HG02623 (cell line): Measurements from ENCODE around the gene GRIFIN.

Experiments
- ATAC-seq: cut with Tn5 transposase; IDR thresholded peaks from one replicate; pipeline ENCODE4 v1.9.1; 2021; ENCODE audit warnings: moderate library complexity; ENCODE audit not compliant: unreplicated experiment

Gene GRIFIN

GRCh38 chr7:2513702-2514101, 37.5 kb upstream of the GRIFIN start:
- ATAC-seq = no peak

GRCh38 chr7:2512713-2513112, 36.5 kb upstream of the GRIFIN start:
- no peak for ATAC-seq

- ATAC-seq = no peak
Observed at GRCh38 chr7:2512179-2512661, 36.0 kb upstream of the GRIFIN start.

GRCh38 chr7:2511769-2512168, 35.6 kb upstream of the GRIFIN start:
- no peak for ATAC-seq

DNA sequence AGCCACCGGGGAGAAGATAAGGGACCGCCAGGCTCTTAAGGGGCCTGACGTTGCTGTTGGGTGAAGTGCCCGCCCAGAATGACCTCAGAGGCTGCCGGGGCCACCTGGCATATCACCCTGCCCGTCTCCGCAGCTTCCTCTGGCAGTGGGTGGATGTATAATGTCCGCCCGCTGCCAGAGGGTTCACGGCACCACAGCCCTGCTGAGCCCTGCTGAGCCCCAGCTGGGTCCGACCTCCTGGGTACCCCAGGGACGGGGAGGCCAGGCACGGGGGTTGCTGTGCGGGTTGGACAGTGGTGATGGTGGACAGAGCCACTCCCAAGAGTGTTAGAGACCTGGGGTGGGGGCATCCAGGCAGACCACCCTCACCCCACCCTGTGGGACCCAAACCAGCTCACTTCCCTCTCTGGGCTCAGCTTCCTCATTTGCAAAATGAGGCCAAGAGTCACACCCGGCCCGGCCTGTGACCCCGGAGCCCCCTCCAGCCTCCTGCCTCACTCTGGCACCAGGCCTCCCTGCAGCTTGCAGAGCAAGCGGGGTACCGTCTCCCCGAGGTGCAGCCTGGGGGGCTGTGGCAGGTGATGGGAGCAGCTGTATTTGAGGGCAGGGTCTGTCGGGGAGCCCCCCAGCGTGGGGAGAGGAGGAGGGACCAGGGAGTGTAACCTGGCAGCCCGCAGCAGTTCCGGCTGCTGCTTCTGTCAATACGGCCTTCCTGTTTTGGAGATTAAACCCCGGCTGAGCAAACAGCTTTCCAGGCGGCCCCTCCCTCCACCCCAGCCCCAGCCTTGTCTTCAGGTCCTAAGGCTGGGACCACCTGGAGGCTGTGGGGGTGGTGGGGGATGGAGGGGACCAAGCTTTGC, 34.9 kb upstream of the GRIFIN start:
- no peak for ATAC-seq

DNA sequence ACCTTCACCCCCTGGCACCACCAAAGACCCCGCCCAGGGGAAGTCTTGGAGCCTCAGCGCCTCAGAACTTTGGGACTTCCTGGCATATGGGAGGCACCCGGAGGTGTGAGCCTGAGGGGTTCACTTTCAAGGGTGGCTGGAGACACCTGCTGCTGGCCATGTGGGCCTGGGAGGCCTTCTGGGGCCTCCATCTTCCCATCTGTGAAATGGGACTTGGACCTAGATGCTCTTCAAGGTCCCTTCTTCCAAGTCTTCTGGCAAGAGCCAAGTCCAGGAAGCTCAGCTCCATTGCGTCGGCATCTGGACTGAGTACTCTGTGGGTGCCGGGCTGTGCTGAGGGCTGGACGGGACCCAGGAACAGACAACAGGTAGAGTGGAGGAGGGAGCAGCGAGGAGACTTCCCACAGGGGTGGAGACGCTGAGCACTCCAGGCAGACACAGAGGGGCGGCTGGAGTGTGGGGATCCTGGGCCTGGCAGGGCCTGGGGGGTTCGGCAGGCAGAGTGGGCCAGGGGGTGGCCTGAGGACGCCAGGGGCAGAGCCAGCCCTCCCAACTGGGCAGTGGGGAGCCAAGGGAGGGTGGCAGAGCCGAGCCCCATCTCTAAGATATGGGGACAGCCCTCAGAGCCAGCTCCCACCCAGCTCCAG, 34.1 kb upstream of the GRIFIN start:
- ATAC-seq = no peak

DNA sequence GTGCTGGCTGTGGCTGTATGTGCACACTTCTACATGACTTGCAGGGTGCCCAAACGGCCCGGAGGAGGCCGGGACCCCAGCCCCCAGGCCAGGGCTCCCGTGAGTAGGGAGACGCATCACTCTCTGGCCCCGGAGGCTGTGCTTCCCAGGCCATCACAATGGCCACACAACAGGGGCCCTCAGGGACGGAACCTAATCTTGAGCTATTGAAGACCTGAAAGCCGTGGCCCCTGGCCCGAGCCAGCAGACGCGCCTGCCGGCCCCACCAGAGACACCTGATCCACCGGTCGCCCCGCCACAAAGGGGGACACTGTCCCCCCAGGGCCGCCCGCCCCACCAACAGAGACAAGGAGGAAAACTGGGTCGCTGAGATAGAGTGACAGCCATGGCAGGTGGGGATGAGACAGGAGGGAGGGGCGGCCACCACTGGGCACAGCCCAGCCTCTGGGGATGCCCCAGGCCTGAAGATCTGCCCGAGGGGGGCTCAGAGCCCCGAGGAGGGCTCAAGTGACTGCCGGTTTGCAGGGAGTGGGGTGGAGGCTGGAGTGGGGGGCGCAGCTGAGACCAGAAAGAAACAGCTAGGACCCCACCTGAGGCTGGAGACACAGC, 33.2 kb upstream of the GRIFIN start:
- ATAC-seq = no peak

- no peak for ATAC-seq
Observed at GRCh38 chr7:2508327-2509215, 32.4 kb upstream of the GRIFIN start.

GRCh38 chr7:2507917-2508306, 31.7 kb upstream of the GRIFIN start:
- ATAC-seq = no peak

DNA sequence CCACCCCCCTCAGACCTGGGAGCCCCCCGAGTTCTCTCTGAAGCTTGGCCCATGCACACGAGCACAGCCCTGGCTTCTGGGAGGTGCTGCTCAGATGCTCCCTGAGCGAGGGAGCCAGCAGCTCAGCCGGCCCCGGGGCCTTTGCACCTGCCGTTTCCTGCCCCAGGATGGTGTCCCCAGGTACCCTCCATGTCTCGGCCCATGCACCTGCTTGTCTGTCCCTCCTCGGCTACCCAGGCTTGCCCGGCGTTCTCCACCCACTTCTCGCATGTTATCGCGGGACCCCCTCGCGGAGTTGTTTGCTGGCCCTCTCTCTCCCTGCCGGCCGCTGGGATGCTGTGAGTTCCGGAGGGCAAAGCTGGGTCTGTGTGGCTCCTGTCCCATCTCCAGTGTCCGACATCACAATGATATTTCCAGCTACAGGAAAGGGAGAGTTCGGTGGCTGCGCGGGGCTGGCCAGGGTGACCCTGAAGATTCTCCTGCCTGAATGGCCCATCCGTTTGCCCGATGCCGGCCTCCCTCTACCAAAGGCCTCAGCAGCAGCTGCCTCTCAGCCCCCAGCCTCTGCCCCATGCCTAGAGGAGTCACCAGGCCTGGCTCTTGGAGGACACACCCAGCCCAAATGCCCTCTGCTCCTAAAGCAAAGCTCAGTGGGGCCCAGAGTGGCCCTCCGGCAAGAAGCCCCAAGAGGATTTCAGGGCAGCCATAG, 31.2 kb upstream of the GRIFIN start:
- no peak for ATAC-seq

DNA sequence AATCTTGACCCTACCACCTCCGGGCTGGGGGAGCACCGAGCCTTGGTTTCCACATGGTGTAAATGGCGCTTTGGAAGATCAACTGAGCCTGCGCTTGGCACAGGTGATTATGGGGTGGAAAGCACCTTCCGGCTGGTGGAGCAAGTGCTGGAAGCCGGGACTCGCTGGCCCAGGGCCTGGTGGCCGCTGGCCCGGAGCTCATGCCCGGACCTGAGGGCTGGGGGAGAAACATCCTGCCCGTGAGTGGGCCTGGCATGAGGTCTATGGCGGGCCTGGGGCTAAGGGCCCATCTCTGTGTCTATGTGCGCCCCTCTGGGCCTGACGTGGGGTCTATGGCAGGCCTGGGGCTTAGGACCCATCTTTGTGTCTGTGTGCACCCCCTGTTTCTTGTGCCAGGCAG, 29.2 kb upstream of the GRIFIN start:
- no peak for ATAC-seq

- no peak for ATAC-seq
Observed at GRCh38 chr7:2504889-2505375, 28.7 kb upstream of the GRIFIN start.

DNA sequence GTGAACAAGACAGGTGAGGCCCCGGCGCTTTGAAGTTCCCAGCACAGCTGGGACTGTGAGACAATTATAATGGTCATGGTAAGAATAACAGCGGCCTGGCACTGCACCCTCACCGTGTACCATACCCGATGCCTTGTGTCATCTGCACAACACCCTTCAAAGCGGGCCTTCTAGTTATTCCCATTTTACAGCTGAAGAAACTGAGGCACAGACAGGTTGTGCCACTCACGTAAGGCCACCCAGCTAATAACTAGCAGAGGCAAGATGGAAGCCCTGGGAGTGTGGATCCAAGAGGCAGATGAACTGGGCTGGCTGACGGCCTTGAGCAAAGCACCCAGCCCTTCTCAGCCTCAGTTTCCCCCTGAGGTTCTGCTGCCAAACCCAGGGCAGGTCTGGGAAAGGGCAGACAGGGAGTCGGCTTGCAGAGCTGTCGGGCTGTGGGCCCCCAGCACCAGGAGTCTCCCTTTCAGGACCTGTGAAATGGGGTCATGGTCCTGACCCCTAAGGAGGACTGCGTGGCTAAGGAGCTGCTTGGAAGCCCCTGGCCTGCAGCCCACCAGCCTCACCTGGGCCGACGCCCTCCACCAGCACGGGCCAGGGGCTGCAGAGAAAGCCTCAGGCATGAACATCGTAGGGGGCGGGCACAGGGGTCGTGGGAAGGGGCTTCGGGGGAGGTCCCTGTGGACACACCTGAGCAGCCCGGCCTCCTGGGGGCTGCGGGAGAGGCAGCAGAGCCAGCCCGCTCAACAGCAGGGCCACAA, 28.1 kb upstream of the GRIFIN start:
- ATAC-seq = no peak

DNA sequence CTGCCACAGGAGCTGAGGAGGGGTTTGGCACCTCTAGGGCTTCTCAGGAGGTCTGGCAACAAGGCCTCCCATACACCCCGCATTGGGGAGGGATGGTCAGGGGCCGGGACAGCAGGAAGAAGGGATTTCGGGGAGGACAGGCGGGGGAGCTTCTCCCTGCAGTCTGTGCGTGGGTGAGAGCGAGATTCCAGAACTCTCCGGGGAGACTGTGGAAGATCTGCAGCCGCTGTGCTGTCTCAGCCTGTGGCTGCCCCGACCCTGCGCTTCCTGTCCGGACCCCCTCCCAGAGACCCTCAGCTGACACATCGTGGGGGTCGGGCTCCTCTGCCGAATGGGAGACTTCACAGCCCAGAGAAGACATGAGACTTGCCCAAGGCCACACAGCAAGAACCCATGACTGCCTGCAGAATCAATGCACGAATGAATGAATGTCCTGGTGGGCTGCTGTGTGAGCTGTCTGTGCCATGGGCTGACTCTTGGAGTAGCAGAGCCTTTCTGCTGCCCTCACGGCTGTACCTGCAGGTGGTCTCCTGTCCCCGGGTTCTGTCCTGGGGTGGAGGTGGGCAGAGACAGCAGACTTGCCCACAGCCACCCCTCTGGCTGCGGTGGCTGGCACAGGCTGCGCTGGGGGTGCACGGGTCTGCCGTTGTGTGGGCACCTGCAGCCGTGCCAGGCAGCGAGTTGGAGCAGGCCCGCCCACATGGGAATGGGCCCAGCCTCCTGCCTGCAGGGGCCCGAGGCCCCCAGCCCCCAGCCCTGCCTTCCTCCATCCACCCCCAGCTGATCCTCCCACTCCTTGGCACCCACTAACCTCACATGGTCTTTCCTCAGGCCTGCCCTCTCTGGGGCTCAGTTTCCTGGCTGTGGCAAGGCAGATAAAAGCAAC, 27.1 kb upstream of the GRIFIN start:
- ATAC-seq = no peak

GRCh38 chr7:2502647-2502966, 26.4 kb upstream of the GRIFIN start:
- no peak for ATAC-seq

DNA sequence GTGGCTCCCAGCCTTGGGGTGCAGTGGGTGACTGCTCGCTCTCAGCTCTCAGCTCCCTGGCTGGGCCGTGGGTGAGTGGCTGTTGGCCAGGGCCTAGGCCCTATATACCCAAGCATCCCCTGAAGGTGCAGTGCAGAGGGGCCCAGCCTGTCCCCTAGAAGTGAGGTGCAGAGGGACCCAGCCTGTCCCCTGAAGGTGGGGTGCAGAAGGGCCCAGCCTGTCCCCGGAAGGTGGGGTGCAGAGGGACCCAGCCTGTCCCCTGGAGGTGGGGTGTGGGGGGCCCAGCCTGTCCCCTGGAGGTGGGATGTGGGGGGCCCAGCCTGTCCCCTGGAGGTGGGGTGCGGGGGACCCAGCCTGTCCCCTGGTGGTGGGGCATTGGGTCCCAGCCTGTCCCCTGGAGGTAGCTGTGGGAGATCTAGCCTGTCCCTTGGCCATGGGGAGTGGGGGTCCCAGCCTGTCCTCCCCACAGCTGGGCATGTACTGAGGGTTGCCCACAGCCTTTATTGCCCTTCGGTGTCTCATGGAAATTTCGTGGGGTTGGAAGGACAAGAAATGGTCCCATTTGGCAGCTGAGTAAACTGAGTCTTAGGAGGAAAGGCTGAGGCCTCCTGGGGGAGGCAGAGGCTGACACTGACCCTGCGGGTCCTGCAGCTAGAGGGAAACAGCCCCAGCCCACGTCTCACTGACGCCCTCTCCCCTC, 25.9 kb upstream of the GRIFIN start:
- no peak for ATAC-seq

GRCh38 chr7:2500701-2501100, 24.5 kb upstream of the GRIFIN start:
- ATAC-seq = no peak
